Activated T-cell treated with anti-CD3 and anti-CD28 coated beads, Interleukin-2, amount 50 U/mL, for 72 hours (primary cell): Measurements from ENCODE around the gene THEM5. TPM values are rescaled to one million over a fixed set of nuclear protein-coding genes. Genes with fewer than 3 reads are reported as not detected.

Experiments
- ATAC-seq, 2 donors: fragments of 150-1000 bp; cut with Tn5 transposase; replicated peaks in 1 of 2; 2 replicates each; pipeline ENCODE4 v1.10.0; 2021; ENCODE audit warnings: moderate library complexity in 2 of 2, mild to moderate bottlenecking in 1 of 2
- DNase-seq, 2 donors: peaks; one replicate each; pipeline ENCODE4 v3.0.0; 2021 to 2022; ENCODE audit warnings: mixed read lengths in 1 of 2
- H3K27ac Mint-ChIP-seq: one replicate; pipeline ENCODE4 v1.8.0; 2022; ENCODE audit warnings: mild to moderate bottlenecking, moderate library complexity, mixed read lengths
- H3K27me3 Mint-ChIP-seq: one replicate; pipeline ENCODE4 v1.8.0; 2022; ENCODE audit warnings: low read depth, mixed read lengths
- H3K36me3 Mint-ChIP-seq, 2 donors: one replicate each; pipeline ENCODE4 v1.8.0; 2022; ENCODE audit warnings: mixed read lengths in 2 of 2, mild to moderate bottlenecking in 1 of 2; ENCODE audit not compliant: insufficient read depth in 2 of 2
- H3K4me1 Mint-ChIP-seq: one replicate; pipeline ENCODE4 v1.8.0; 2022; ENCODE audit warnings: low read depth, mixed read lengths
- H3K4me3 Mint-ChIP-seq, 2 donors: one replicate each; pipeline ENCODE4 v1.8.0; 2022; ENCODE audit warnings: mild to moderate bottlenecking in 2 of 2, mixed read lengths in 2 of 2, moderate library complexity in 2 of 2
- H3K9me3 Mint-ChIP-seq, 2 donors: one replicate each; pipeline ENCODE4 v1.8.0; 2022; ENCODE audit warnings: mixed read lengths in 2 of 2
- total RNA-seq, 2 donors: library from RNA; stranded (reverse); gene quantifications; one replicate each; pipeline ENCODE4 v1.2.3, GENCODE V29; 2022

Gene THEM5
- total RNA-seq, 2 donors from 2014 or later = 0.25 TPM; not detected in 1

DNA sequence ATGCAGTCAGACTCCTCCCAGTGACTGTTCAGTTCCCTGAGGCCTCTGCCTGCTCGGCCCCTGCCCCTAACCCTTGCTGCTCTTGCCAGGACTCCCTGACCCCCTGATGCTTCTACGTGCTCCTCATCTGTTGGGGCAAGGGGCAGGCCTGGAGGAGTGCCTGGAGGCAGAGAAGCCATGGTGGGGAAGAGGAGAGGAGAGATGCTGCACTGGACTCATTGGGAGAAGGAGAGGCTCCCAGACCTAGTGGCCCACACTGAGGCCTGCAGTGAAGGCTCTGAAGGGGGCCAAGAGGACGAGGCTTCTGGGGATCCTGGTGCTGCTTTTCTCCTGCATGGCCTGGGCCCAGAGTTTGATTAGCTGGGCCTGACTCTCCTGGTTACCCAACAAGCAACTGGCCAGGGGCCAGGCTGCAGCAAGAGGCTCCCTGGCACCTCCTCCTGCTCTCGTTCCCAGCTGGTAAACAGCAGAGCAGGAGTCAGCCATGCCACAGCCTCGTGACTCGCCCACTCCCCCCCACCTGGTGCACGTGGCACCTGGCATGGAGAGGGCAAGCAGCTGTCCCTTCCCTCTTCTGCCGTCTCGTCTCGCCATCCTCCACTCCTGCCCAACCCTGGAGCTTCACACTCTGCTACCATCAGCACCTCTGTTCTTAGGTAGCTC lies 21.1 kb downstream of the THEM5 start:
- no peaks in the 10 kb centered on the region for H3K27me3 Mint-ChIP-seq
- no peak overlapping the region for H3K27ac Mint-ChIP-seq
- DNase-seq (no peak), ATAC-seq (no peak)
- no peaks in the 10 kb centered on the region for H3K9me3 Mint-ChIP-seq
- H3K4me1 Mint-ChIP-seq = peaks cover 87% of the 10 kb centered on the region
- no peaks in the 10 kb centered on the region for H3K36me3 Mint-ChIP-seq
- H3K4me3 Mint-ChIP-seq = peak overlapping the region in 1 of 2 donors; percentile 71

DNA sequence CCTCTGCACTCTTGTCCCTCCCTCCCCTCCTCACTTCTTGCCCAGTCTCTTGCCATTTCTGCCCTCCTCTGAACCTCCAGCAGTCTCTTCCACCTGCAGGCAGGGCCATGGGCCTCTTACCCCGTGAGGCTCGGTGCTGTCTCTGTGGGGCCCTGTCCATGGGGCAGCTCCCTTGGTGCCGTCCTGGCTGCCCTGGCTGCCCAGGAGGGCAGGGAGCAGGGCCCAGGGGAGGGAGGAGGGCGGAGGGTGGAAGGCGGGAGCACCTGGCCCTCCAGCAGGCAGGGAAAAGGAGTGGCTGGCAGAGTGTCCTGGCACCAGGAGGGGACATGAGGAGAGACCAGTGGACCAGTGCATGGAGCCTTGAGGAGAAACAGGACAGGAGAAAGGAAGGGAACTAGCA lies 21.9 kb downstream of the THEM5 start, which contains the start of gene RORC:
Gene RORC, minus strand, starts transcription at position 198 of the 400 bp plus-strand sequence. Its CDS starts 38 bp downstream, at position 160.
- H3K27me3 Mint-ChIP-seq = no peaks in the 10 kb centered on the region
- H3K9me3 Mint-ChIP-seq = no peaks in the 10 kb centered on the region
- ATAC-seq = no peak
- peaks cover 85% of the 10 kb centered on the region for H3K4me1 Mint-ChIP-seq
- H3K36me3 Mint-ChIP-seq = no peaks in the 10 kb centered on the region
- peak within 1 kb of the TSS; percentile 55 for H3K27ac Mint-ChIP-seq
- no peak for DNase-seq
- H3K4me3 Mint-ChIP-seq = peak within 1 kb of the TSS; percentile 71 to 82

DNA sequence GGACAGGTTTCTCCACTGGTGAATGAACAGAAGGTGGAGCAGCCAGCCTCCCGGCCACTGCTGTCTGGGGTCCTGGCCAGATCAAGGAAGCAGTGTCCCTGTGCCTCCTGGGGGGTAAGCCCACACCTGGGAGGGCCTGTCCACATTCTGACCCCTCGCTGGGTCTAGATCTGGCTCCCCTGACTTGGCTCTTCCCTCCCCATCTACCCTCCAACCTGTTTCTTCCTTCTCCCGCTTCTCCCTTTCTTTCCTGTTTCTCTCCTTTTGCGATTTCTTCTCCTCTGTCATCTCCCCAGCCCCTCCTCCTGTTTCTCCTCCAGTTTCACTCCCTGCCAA lies 22.3 kb downstream of the THEM5 start:
- H3K36me3 Mint-ChIP-seq = no peaks in the 10 kb centered on the region
- H3K9me3 Mint-ChIP-seq = no peaks in the 10 kb centered on the region
- DNase-seq = no peak
- no peak for ATAC-seq
- peak overlapping the region; percentile 55 for H3K27ac Mint-ChIP-seq
- H3K27me3 Mint-ChIP-seq = no peaks in the 10 kb centered on the region
- H3K4me1 Mint-ChIP-seq = peaks cover 85% of the 10 kb centered on the region
- peak overlapping the region; percentile 71 to 82 for H3K4me3 Mint-ChIP-seq

DNA sequence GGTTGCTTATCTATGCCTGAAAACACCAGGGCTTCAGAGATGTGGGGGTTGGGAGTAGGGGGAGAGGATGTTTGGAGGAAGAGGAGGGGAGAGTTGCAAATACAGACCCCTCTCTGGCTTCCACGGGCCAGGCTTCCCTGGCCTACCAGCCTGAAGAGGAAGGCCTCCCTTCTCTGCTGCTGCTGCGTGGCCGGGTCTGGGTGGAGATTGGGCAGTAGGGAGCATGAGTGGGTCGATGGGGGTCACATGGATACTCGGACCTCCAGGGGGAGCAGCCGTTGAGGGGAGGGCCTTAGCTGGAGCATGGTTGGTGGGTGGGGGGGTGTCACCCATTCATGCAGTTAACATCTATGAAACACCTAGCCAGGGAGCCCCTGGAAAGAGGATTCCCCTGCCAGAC lies 23.5 kb downstream of the THEM5 start:
- Mint-ChIP-seq H3K36me3 (no peaks in the 10 kb centered on the region), H3K27ac (peak overlapping the region; percentile 59), H3K4me1 (peaks cover 97% of the 10 kb centered on the region), H3K27me3 (no peaks in the 10 kb centered on the region), H3K4me3 (peak overlapping the region; percentile 81 to 82), H3K9me3 (no peaks in the 10 kb centered on the region)
- DNase-seq (no peak), ATAC-seq (no peak)

DNA sequence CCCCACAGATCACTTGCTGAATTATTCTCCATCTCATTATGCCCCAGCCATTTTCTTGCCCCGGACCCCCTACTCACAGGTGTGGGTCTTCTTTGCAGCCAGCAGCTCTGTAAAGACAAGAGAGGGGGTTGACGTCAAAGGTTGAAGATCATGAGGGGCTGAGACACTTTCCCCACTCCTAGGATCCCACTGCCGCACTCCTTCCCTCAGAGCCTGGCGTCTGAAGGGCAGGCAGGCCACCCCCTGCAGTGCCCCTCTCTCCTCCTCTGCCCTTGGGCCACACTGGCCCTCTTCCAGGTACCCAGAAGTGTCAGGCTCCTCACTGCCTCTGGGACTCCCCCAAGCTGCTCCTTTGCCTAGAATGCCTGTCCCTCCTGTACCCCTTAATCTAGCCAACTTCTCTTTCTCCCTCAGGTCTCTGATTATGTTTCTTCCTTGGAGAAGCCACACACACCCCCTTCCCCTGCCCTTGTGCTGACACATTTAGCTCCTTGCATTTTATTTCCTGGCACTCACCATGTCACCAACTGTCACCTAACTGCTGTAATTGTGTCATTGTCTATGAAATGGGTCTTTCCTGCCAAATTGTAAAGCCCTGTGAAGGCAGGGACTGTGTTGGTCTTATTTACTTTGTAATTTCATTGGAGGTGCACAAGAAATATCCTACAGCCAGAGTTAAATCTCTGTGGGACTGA lies 24.0 kb downstream of the THEM5 start:
- Mint-ChIP-seq H3K27me3 (no peaks in the 10 kb centered on the region), H3K27ac (peak overlapping the region; percentile 59), H3K36me3 (no peaks in the 10 kb centered on the region), H3K9me3 (no peaks in the 10 kb centered on the region), H3K4me3 (peak overlapping the region; percentile 81 to 82), H3K4me1 (peaks cover 98% of the 10 kb centered on the region)
- DNase-seq (no peak), ATAC-seq (peak; percentile 15 to 35)

DNA sequence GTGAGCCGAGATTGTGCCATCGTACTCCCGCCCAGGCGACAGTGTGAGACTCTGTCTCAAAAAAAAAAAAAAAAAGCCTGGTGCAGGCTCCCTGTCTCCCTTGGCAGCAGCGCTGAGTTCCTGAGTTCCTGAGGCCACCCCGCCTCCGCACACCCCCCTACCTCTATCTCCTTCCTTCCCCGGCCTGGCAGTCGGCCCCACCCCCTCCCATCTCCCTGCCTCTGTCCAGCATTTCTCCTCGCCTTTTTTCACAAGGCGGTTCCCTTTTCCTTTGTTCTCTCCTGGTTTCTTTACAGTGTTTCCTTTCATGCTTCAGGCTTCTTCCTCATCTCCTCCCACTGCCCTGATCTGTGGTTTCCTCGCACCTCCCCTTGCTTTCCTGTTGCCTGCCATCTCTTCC lies 24.6 kb downstream of the THEM5 start:
- Mint-ChIP-seq H3K27ac (peak overlapping the region; percentile 59), H3K27me3 (no peaks in the 10 kb centered on the region), H3K4me1 (peaks cover 92% of the 10 kb centered on the region), H3K4me3 (peak overlapping the region; percentile 81 to 82), H3K36me3 (no peaks in the 10 kb centered on the region), H3K9me3 (no peaks in the 10 kb centered on the region)
- no peak for DNase-seq
- no peak for ATAC-seq

DNA sequence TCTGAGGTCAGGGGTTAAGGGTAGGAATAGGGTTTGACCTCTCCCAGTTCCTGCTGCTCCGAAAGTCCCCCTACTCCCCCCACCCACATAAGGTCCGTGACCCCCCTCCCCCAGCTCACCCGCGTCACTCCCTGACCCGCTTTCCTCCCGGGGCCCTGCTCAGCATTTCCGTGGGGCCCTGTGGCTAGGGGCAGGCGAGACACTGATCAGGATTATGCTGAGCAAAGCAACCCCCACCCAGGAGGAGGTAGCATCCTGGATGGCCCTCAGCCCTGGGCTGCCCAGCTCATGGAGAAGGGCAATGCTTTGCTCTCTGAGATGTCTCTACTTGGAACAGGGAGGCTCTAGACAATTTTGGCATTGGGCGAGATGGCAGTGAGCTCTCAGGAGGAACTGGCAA lies 25.7 kb downstream of the THEM5 start:
- Mint-ChIP-seq H3K4me1 (peaks cover 90% of the 10 kb centered on the region), H3K27me3 (no peaks in the 10 kb centered on the region), H3K4me3 (peak overlapping the region; percentile 81 to 82), H3K27ac (peak overlapping the region; percentile 53), H3K9me3 (no peaks in the 10 kb centered on the region), H3K36me3 (no peaks in the 10 kb centered on the region)
- DNase-seq (no peak), ATAC-seq (no peak)

DNA sequence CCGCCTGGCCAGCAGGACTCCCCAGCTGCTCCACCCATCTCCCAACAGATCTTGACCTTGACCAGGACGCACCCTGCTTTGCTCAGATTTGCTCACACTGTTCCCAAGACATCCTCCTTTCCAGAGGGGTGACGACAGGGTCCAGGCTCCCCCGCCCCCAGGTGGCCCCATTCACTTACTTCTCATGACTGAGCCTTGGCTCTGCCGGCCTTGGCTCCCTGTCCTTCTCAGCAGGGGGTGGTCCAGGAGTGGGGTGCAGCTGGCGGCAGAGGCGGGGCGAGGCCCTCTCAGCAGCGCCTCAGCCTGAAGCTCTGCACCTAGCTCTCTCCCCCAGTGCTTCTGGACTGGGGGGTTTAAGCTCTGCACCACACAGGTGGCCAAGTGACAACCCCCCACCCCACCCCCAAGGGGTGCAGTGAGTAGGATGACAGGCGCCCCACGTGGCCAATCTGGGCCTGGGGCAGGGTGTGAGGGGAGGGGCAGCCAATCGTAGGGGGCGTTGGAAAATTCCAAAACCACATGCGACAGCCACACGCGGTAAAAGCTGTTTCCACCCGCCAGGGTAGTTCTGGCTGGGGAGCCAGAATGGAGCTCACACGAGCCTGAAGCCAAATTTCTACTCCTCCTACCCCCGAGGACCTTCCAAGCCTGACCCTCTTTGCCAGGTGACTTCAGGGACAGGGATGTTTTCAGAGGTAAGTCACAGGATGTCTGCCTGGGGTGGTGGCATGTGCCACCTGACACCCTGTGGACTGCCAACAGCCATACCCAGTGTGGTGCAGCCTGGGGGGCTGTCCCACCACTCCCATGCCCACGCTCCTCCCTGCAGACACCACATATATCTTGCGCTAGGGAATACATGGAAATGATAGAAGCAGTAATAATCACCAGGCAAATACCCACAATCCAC lies 27.5 kb downstream of the THEM5 start:
- Mint-ChIP-seq H3K4me3 (peak overlapping the region; percentile 24 to 39), H3K27me3 (no peaks in the 10 kb centered on the region), H3K9me3 (no peaks in the 10 kb centered on the region), H3K36me3 (no peaks in the 10 kb centered on the region), H3K27ac (peak overlapping the region; percentile 81), H3K4me1 (peaks cover 90% of the 10 kb centered on the region)
- DNase-seq = no peak
- ATAC-seq = no peak

DNA sequence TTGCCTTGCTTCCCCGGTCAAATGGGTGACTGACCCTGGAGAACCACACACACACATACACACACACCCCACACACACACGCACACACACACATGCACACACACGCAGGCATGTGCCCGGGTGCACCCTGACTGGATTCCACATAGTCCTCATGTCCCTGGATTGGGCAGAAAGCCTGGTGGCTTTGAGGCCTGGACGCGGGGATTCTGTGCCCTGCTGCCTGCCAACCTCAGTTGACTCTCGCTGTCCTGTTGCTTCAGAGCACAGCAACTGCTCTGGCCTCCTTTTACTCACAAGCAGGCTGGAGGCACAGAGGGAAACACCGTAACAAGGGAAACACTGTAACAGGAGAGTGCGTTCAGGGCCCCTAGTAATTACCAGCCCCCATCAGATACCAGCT lies 28.3 kb downstream of the THEM5 start:
- Mint-ChIP-seq H3K4me3 (peak overlapping the region; percentile 18 to 39), H3K27ac (peak overlapping the region; percentile 9), H3K36me3 (no peaks in the 10 kb centered on the region), H3K4me1 (peaks cover 90% of the 10 kb centered on the region), H3K9me3 (no peaks in the 10 kb centered on the region), H3K27me3 (no peaks in the 10 kb centered on the region)
- no peak for ATAC-seq
- DNase-seq = no peak

DNA sequence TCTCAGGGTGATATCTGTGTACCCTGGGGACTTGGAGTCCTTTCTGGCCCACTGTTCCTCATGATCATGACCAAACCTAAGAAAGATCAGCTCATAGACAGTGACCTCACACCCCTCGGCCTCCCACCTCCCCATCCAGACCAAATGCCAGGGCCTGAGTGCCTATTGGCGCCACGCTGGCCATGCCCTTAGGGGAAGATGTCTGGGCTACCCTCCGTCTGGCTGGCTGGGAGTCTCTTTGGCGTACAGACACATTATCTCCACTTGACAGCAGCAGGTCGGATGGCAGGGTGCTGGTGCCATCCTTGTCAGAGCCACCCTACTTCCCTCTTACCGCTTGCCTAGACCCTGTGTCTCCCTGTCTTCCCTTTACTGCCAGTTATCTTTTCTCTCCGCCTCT lies 30.3 kb downstream of the THEM5 start:
- no peaks in the 10 kb centered on the region for H3K9me3 Mint-ChIP-seq
- peak overlapping the region; percentile 54 to 84 for H3K4me3 Mint-ChIP-seq
- peaks cover 90% of the 10 kb centered on the region for H3K4me1 Mint-ChIP-seq
- no peaks in the 10 kb centered on the region for H3K36me3 Mint-ChIP-seq
- no peak for DNase-seq
- peak overlapping the region; percentile 52 for H3K27ac Mint-ChIP-seq
- no peak for ATAC-seq
- H3K27me3 Mint-ChIP-seq = no peaks in the 10 kb centered on the region

DNA sequence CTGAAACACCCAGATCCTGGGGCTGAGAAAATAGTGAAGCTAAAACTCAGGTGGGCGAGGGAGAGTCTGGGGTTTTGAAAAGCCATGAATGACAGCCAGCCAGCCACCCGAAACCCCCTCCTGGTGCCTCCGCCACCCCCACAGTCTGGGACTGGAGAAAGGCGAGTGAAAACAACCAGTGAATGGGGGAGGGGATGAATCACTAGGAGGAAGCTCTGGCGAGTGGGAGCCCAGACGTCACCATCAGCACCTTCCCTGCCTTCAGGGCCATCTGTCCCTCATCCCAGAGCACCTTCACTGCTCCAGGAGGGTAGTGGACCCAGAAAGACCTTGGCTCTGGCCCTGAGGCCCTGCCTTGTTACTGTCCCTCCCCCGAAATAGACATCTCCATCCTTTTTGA lies 31.1 kb downstream of the THEM5 start:
- no peaks in the 10 kb centered on the region for H3K27me3 Mint-ChIP-seq
- peaks cover 82% of the 10 kb centered on the region for H3K4me1 Mint-ChIP-seq
- H3K9me3 Mint-ChIP-seq = no peaks in the 10 kb centered on the region
- H3K27ac Mint-ChIP-seq = peak overlapping the region; percentile 89
- DNase-seq (peak; percentile 73 to 78), ATAC-seq (peak; percentile 51 to 62)
- peak overlapping the region; percentile 54 to 84 for H3K4me3 Mint-ChIP-seq
- H3K36me3 Mint-ChIP-seq = no peaks in the 10 kb centered on the region

DNA sequence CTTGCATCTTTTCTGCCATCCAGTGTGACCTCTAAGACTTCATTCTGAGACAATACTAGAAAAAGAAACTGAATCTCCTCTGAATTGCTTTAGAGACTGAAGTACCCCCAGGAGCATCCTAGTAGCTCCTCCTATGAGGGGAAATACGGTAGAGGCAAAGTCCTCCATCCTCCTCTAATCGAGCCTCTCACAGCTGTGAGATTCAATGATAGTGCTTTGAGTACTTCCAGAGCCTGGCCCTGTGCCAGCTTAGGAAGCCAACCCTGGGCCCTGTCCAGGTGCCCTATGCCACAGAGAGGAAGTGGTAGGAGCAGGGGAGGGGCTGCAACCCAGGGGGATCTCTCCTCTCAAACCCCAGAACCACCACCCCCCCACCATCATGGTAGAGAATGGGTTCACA lies 32.6 kb downstream of the THEM5 start:
- Mint-ChIP-seq H3K27ac (peak overlapping the region; percentile 70), H3K4me3 (peak overlapping the region; percentile 55 to 68), H3K27me3 (no peaks in the 10 kb centered on the region), H3K36me3 (no peaks in the 10 kb centered on the region), H3K9me3 (no peaks in the 10 kb centered on the region), H3K4me1 (peaks cover 76% of the 10 kb centered on the region)
- no peak for DNase-seq
- peak; percentile 27 for ATAC-seq
